Activated CD4-positive, alpha-beta T cell treated with anti-CD3 and anti-CD28 coated beads, Interleukin-2, amount 10 ng/mL, durations not matched to agents 7 days and 5 days (primary cell): ENCODE data around the gene PCLO. TPM values are rescaled to one million over a fixed set of nuclear protein-coding genes. Genes with fewer than 3 reads are reported as not detected.
"Not testable (repeated sequence)": the region's sequence is repeated elsewhere in the genome, so short reads cannot be mapped to it uniquely, and the experiment has no call there.

Source experiments
- CTCF ChIA-PET: fragments of 350-600 bp; sonication (Branson Sonifier 250); formaldehyde crosslinking; loops from one replicate; lab custom pipeline; 2021; ENCODE audit warnings: antibody characterized with exemption; lab: Charles Lee
- POLR2A ChIA-PET: fragments of 350-600 bp; sonication (Branson Sonifier 250); formaldehyde crosslinking; loops from one replicate; lab custom pipeline; 2021; ENCODE audit warnings: antibody characterized with exemption; lab: Charles Lee
- DNase-seq: peaks from one replicate; pipeline ENCODE4 v3.0.0-alpha.2; 2020
- H3K27ac Mint-ChIP-seq: one replicate; pipeline ENCODE4 v1.8.0; 2021; ENCODE audit warnings: mild to moderate bottlenecking, moderate library complexity, mixed read lengths
- H3K27me3 Mint-ChIP-seq: one replicate; pipeline ENCODE4 v1.8.0; 2021; ENCODE audit warnings: mixed read lengths
- H3K36me3 Mint-ChIP-seq: one replicate; pipeline ENCODE4 v1.8.0; 2021; ENCODE audit warnings: low read depth, mixed read lengths
- H3K4me1 Mint-ChIP-seq: one replicate; pipeline ENCODE4 v1.8.0; 2021; ENCODE audit warnings: mixed read lengths
- H3K4me3 Mint-ChIP-seq: one replicate; pipeline ENCODE4 v1.8.0; 2021; ENCODE audit warnings: mild to moderate bottlenecking, moderate library complexity, mixed read lengths
- H3K9me3 Mint-ChIP-seq: one replicate; pipeline ENCODE4 v1.8.0; 2021; ENCODE audit warnings: mixed read lengths
- total RNA-seq, 2 experiments: library from RNA; stranded (reverse); gene quantifications; one replicate each; pipeline ENCODE4 v1.2.3, GENCODE V29; 2021

Gene PCLO
- total RNA-seq, 2 experiments from 2014 or later, result not detected

GRCh38 chr7:82961240-82961639 is 201.4 kb downstream of the PCLO start:
- ChIA-PET CTCF (no interaction called here), POLR2A (no interaction called here)
- no peak for DNase-seq
- H3K27me3 Mint-ChIP-seq, result no peaks in the 10 kb centered on the region
- no peaks in the 10 kb centered on the region for H3K9me3 Mint-ChIP-seq
- no peaks in the 10 kb centered on the region for H3K36me3 Mint-ChIP-seq
- H3K27ac Mint-ChIP-seq, result no peak overlapping the region
- no peaks in the 10 kb centered on the region for H3K4me1 Mint-ChIP-seq
- no peak overlapping the region for H3K4me3 Mint-ChIP-seq

GRCh38 chr7:82959528-82959927 is 203.2 kb downstream of the PCLO start:
- Mint-ChIP-seq H3K27ac (no peak overlapping the region), H3K9me3 (no peaks in the 10 kb centered on the region), H3K4me3 (no peak overlapping the region), H3K36me3 (no peaks in the 10 kb centered on the region), H3K4me1 (no peaks in the 10 kb centered on the region), H3K27me3 (no peaks in the 10 kb centered on the region)
- ChIA-PET POLR2A (no interaction called here), CTCF (no interaction called here)
- no peak for DNase-seq

- Mint-ChIP-seq H3K4me1 (no peaks in the 10 kb centered on the region), H3K36me3 (no peaks in the 10 kb centered on the region), H3K27me3 (no peaks in the 10 kb centered on the region), H3K9me3 (peaks cover 11% of the 10 kb centered on the region), H3K27ac (no peak overlapping the region), H3K4me3 (no peak overlapping the region)
- ChIA-PET CTCF (no interaction called here), POLR2A (no interaction called here)
- DNase-seq, result no peak
Observed at GRCh38 chr7:82957521-82957920, 205.2 kb downstream of the PCLO start.

- ChIA-PET CTCF (interaction anchor here (0.5 to 1.1 kb wide), 2 partner anchors 10 to 358 kb away, joined by 3 read pairs; no protein-coding TSS in a partner anchor), POLR2A (no interaction called here)
- Mint-ChIP-seq H3K4me1 (no peaks in the 10 kb centered on the region), H3K27ac (no peak overlapping the region), H3K9me3 (peaks cover 18% of the 10 kb centered on the region), H3K36me3 (no peaks in the 10 kb centered on the region), H3K4me3 (no peak overlapping the region), H3K27me3 (no peaks in the 10 kb centered on the region)
- no peak for DNase-seq
Observed at GRCh38 chr7:82953324-82954027, 209.2 kb downstream of the PCLO start.

GRCh38 chr7:82950436-82950835 is 212.2 kb downstream of the PCLO start:
- no peaks in the 10 kb centered on the region for H3K4me1 Mint-ChIP-seq
- peaks cover 18% of the 10 kb centered on the region for H3K9me3 Mint-ChIP-seq
- no peak overlapping the region for H3K27ac Mint-ChIP-seq
- H3K4me3 Mint-ChIP-seq, result no peak overlapping the region
- H3K27me3 Mint-ChIP-seq, result no peaks in the 10 kb centered on the region
- ChIA-PET CTCF (no interaction called here), POLR2A (no interaction called here)
- H3K36me3 Mint-ChIP-seq, result no peaks in the 10 kb centered on the region
- DNase-seq, result no peak

- no peaks in the 10 kb centered on the region for H3K4me1 Mint-ChIP-seq
- H3K27me3 Mint-ChIP-seq, result no peaks in the 10 kb centered on the region
- H3K9me3 Mint-ChIP-seq, result peaks cover 7% of the 10 kb centered on the region
- ChIA-PET POLR2A (no interaction called here), CTCF (no interaction called here)
- no peaks in the 10 kb centered on the region for H3K36me3 Mint-ChIP-seq
- DNase-seq, result no peak
- no peak overlapping the region for H3K4me3 Mint-ChIP-seq
- no peak overlapping the region for H3K27ac Mint-ChIP-seq
Observed at GRCh38 chr7:82945480-82945879, 217.2 kb downstream of the PCLO start.

- Mint-ChIP-seq H3K4me1 (no peaks in the 10 kb centered on the region), H3K27ac (no peak overlapping the region), H3K36me3 (no peaks in the 10 kb centered on the region), H3K4me3 (no peak overlapping the region), H3K27me3 (no peaks in the 10 kb centered on the region), H3K9me3 (peaks cover 5% of the 10 kb centered on the region)
- DNase-seq, result no peak
- ChIA-PET POLR2A (no interaction called here), CTCF (no interaction called here)
Observed at GRCh38 chr7:82945056-82945455, 217.6 kb downstream of the PCLO start.

- Mint-ChIP-seq H3K9me3 (no peaks in the 10 kb centered on the region), H3K27ac (no peak overlapping the region), H3K4me1 (no peaks in the 10 kb centered on the region), H3K27me3 (no peaks in the 10 kb centered on the region), H3K36me3 (no peaks in the 10 kb centered on the region), H3K4me3 (no peak overlapping the region)
- POLR2A ChIA-PET, result no interaction called here
- CTCF ChIA-PET, result no interaction called here
- DNase-seq, result no peak
Observed at GRCh38 chr7:82932516-82932915, 230.2 kb downstream of the PCLO start.

GRCh38 chr7:82926477-82926876 is 236.2 kb downstream of the PCLO start:
- no peaks in the 10 kb centered on the region for H3K36me3 Mint-ChIP-seq
- POLR2A ChIA-PET, result no interaction called here

GRCh38 chr7:82925331-82925730 is 237.4 kb downstream of the PCLO start:
- Mint-ChIP-seq H3K9me3 (no peaks in the 10 kb centered on the region), H3K36me3 (no peaks in the 10 kb centered on the region), H3K27me3 (no peaks in the 10 kb centered on the region), H3K27ac (no peak overlapping the region), H3K4me3 (no peak overlapping the region), H3K4me1 (no peaks in the 10 kb centered on the region)
- POLR2A ChIA-PET, result no interaction called here
- DNase-seq, result no peak
- CTCF ChIA-PET, result no interaction called here

More at GRCh38 chr7:82926477-82926876, 236.2 kb downstream of the PCLO start:
- H3K4me3 Mint-ChIP-seq, result no peak overlapping the region
- H3K9me3 Mint-ChIP-seq, result no peaks in the 10 kb centered on the region
- CTCF ChIA-PET, result no interaction called here
- H3K27ac Mint-ChIP-seq, result no peak overlapping the region
- DNase-seq, result no peak
- H3K27me3 Mint-ChIP-seq, result no peaks in the 10 kb centered on the region
- no peaks in the 10 kb centered on the region for H3K4me1 Mint-ChIP-seq

- H3K9me3 Mint-ChIP-seq, result no peaks in the 10 kb centered on the region
- CTCF ChIA-PET, result no interaction called here
- H3K4me1 Mint-ChIP-seq, result no peaks in the 10 kb centered on the region
- no peaks in the 10 kb centered on the region for H3K27me3 Mint-ChIP-seq
- DNase-seq, result no peak
- H3K4me3 Mint-ChIP-seq, result no peak overlapping the region
- no peaks in the 10 kb centered on the region for H3K36me3 Mint-ChIP-seq
- H3K27ac Mint-ChIP-seq, result no peak overlapping the region
- POLR2A ChIA-PET, result no interaction called here
Observed at GRCh38 chr7:82906502-82906901, 256.2 kb downstream of the PCLO start.

GRCh38 chr7:82904871-82905270 is 257.8 kb downstream of the PCLO start:
- Mint-ChIP-seq H3K27me3 (no peaks in the 10 kb centered on the region), H3K36me3 (no peaks in the 10 kb centered on the region), H3K4me1 (no peaks in the 10 kb centered on the region), H3K4me3 (no peak overlapping the region), H3K9me3 (no peaks in the 10 kb centered on the region), H3K27ac (no peak overlapping the region)
- DNase-seq, result no peak
- CTCF ChIA-PET, result no interaction called here
- POLR2A ChIA-PET, result no interaction called here

- H3K9me3 Mint-ChIP-seq, H3K4me3 Mint-ChIP-seq, H3K4me1 Mint-ChIP-seq, DNase-seq, H3K27ac Mint-ChIP-seq, POLR2A ChIA-PET, H3K36me3 Mint-ChIP-seq, CTCF ChIA-PET, H3K27me3 Mint-ChIP-seq: not testable (repeated sequence)
Observed at GRCh38 chr7:82901098-82901497, 261.6 kb downstream of the PCLO start.

GRCh38 chr7:82897500-82897899 is 265.2 kb downstream of the PCLO start:
- ChIA-PET CTCF (no interaction called here), POLR2A (no interaction called here)
- Mint-ChIP-seq H3K27me3 (no peaks in the 10 kb centered on the region), H3K4me1 (no peaks in the 10 kb centered on the region), H3K36me3 (no peaks in the 10 kb centered on the region), H3K27ac (no peak overlapping the region), H3K9me3 (no peaks in the 10 kb centered on the region), H3K4me3 (no peak overlapping the region)
- no peak for DNase-seq
